ENCODE results near the gene C3orf22. TPM values are rescaled to one million over a fixed set of nuclear protein-coding genes. Genes with fewer than 3 reads are reported as not detected.
A peak's percentile ranks its signal among the peaks of the same experiment; 100 is the strongest.

The C3orf22 gene
- total RNA-seq, 4 donors from 2014 or later: not detected

DNA sequence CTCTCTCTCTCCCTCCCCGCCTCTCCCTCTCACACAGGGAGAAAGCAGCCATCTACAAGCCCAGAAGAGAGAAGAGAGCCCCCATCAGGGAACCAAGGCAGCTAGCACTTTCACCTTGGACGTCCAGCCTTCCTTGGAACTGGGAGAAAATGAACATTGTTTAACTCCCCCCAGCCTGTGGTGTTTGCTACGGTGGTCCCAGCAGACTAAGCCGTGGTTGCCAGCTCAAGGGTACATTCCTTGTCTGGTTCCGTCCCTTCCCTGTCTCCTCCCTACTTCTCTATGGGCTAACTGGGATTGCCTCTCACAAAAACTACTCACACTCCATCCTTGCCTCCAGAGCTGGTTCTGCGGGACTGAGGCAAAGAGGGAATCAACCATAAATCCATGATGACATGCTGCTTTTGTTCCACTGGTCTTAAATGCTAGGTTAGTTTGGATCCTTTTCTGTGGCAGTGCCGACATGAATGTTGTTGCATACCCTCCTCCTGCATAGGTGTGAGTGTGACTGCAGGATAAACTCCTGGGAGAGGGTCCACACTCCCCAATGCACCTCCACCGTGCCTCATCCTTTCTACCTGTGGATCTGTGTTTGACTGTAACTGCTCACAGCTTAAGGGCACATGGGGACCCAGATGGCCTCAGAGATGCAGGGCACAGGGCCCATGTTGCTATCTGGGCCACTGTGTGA, 12.0 kb downstream of the C3orf22 start:
- ATAC-seq (ENCODE audit: low FRiP score) (no peak), DNase-seq (ENCODE audit: low spot score) (no peak)
- TF ChIP-seq, protein P1, sequence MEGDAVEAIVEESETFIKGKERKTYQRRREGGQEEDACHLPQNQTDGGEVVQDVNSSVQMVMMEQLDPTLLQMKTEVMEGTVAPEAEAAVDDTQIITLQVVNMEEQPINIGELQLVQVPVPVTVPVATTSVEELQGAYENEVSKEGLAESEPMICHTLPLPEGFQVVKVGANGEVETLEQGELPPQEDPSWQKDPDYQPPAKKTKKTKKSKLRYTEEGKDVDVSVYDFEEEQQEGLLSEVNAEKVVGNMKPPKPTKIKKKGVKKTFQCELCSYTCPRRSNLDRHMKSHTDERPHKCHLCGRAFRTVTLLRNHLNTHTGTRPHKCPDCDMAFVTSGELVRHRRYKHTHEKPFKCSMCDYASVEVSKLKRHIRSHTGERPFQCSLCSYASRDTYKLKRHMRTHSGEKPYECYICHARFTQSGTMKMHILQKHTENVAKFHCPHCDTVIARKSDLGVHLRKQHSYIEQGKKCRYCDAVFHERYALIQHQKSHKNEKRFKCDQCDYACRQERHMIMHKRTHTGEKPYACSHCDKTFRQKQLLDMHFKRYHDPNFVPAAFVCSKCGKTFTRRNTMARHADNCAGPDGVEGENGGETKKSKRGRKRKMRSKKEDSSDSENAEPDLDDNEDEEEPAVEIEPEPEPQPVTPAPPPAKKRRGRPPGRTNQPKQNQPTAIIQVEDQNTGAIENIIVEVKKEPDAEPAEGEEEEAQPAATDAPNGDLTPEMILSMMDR (IDR thresholded peaks at IDR 0.05): no peak

DNA sequence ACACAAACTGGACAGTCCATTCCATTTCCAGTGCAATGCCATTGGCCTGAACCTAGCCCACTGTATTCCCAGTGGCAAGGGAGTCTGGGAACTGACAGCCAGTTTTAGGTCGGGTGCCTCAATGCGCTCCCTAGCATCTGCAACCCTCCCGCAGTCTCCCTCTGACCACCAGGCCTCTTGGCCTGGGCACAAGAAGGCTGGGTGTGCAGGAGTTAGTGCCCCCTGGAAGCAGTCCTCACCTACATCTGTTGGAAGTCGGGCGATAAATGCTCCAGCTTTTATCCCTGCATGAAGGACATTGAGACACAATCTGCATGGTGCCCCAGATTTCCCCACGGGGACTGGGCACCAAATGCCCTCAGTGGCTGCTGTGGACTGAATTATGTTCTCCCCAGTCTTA, 12.7 kb downstream of the C3orf22 start:
- TF ChIP-seq, protein P1 (IDR thresholded peaks at IDR 0.05): no peak
- ATAC-seq (ENCODE audit: low FRiP score) (no peak), DNase-seq (ENCODE audit: low spot score) (peak; percentile 11)

DNA sequence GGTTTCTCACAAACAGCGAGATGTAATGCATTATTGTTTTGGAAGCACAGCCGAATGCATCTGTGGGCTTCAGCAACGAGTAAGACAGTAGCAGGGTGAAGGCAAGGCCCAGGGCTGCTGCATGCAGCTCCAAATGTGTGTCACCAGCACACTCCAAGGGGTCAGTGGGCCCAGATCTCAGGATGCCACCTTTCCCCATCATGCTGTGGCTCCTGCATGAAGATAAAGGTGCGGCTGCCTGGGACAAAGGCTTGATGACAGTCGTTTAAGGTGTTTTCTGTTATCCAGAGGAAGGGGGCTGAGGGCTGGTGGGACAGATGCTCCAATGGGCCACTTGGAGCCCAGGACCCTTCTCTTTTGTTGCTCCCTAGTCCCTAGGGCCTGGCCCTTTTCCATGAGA, 13.2 kb downstream of the C3orf22 start:
- ATAC-seq (ENCODE audit: low FRiP score) (no peak), DNase-seq (ENCODE audit: low spot score) (no peak)
- TF ChIP-seq, protein P1 (IDR thresholded peaks at IDR 0.05): no peak

DNA sequence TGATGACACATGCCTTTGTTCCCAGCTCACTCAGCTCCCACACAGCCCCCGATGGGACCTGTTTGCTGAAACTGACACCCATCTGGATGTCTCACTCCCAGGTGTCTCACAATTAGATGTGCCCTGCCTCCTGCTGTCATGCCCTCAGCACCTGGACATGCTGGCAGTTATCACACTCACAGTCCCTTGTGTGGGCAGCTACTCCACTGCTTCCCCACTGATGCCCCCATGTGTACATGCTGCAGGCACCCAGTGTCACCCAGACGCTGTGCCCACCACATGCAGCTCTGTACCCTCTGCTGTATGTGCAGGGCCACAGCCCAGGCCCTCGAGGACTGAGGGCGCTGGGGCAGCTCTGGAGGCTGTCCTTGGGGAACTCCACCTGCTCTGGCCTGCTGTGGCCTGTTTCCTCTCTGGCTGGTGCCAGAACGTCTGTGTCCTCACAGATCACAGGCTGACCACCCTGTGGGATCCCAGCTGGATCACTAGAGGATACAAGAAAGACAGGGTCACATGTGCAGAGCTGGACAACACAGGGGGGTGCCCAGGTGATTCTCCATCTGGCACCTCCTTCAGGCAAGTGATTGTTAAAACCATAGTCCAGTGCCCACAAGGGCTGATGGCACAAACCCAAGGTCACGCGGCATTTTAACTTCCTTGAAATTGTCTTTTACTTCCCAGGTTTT, 14.0 kb downstream of the C3orf22 start:
- ATAC-seq (ENCODE audit: low FRiP score): no peak

DNA sequence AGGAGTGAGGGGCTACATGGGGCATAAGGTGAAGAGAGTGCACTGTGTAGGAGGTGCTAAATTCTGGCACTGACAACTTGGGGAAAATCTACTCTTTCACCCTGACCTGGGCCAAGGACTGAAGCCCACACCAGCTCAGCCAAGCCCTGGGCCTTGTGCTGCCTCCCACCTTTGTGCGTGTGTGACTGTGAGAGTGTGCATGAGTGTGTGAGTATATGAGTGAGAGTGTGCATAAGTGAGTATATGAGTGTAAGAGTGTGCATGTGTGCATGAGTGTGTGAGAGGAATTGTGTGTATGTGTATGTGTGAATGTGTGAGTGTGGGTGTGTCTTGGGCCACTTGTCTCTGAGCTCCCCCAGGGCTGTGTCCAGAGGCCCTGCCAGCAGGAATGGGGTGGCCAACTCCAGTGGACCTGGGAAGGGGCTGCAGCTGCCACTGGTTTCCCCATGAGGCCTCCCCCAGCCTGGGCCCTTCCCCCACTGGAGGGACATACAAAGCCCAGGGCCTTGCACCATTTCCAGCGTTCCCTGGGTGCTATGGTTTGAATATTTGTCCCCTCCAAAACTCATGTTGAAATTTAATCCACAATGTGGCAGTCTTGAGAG, 15.2 kb downstream of the C3orf22 start:
- TF ChIP-seq, protein P1 (IDR thresholded peaks at IDR 0.05): no peak
- DNase-seq (ENCODE audit: low spot score) (no peak), ATAC-seq (ENCODE audit: low FRiP score) (no peak)

More for the DNA sequence above, 14.0 kb downstream of the C3orf22 start:
- TF ChIP-seq, protein P1 (IDR thresholded peaks at IDR 0.05): no peak
- DNase-seq (ENCODE audit: low spot score): peak; percentile 20

DNA sequence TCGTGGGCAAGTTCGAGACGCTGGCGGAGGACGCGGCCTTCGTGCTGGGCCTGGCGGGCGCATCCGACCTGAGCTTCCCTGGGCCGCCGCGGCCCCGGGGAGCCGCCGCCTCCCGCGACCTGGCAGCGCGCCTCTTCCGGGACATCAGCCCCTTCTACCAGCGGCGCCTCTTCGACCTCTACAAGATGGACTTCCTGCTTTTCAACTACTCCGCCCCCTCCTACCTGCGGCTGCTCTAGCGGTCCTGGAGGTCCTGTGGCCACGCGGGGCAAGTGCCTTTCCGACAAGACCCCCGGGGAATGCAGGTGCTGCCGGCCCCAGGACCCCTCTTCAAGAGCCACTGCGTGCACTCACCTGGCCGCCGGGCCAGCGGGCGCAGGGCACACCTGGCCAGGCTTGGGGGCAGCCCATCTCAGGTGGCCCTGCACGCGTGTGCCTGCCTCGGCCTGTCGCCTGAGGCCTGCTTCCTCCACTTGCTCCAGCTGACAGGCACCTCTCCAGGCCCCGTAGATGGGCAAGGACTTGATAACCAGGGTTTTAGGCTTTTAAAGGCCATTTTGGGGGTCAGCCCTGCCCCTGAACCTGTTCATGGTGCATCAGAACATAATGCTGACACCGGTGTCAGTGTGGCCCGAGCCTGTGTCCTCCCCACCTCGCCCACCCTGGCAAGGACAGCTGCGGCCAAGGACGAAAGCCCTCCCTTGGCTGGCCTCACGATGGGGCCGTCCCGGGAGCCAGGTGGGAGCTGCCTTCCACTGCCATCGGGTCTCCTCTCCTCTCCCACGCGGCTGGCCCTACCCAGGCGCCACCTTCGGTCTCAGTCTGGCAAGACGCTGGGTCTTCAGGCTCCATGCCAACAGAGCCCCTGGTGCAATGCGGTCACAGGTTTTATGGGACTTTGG, 16.1 kb downstream of the C3orf22 start:
- TF ChIP-seq, protein P1 (IDR thresholded peaks at IDR 0.05): no peak
- DNase-seq (ENCODE audit: low spot score) (peak; percentile 14), ATAC-seq (ENCODE audit: low FRiP score) (no peak)
